Caco-2 (cell line): ENCODE data around the gene CFAP119. TPM values are rescaled to one million over a fixed set of nuclear protein-coding genes. Genes with fewer than 3 reads are reported as not detected.

ENCODE experiments used
- BruUV-seq: library from RNA; stranded (reverse); fragments of 400-500 nt; replicated peaks from 2 replicates; lab custom pipeline; 2021; lab: Mats Ljungman, UMichigan
- CTCF ChIA-PET: fragments of 300-600 bp; sonication (Branson Sonifier 250); formaldehyde crosslinking; loops from one replicate; lab custom pipeline; 2022; ENCODE audit warnings: antibody characterized with exemption; lab: Charles Lee
- POLR2A ChIA-PET: fragments of 300-600 bp; sonication (Branson Sonifier 250); formaldehyde crosslinking; loops from one replicate; lab custom pipeline; 2022; ENCODE audit warnings: antibody characterized with exemption; lab: Charles Lee
- DNase-seq, 2 experiments: peaks; one replicate each; pipeline versions ENCODE4 v3.0.0 to v3.0.0-alpha.2; 2020 to 2022
- H3K27me3 ChIP-seq: replicated peaks from 2 replicates; pipeline ENCODE4 v1.6.0; 2011; ENCODE audit warnings: low read length; ENCODE audit not compliant: control insufficient read depth, insufficient read depth
- H3K36me3 ChIP-seq: 2 replicates; pipeline ENCODE4 v1.5.1; 2011; ENCODE audit warnings: low read length; ENCODE audit not compliant: control insufficient read depth, insufficient read depth
- H3K4me1 ChIP-seq: fragments of 250-450 bp; sonication (Bioruptor Pico); 2 replicates; pipeline ENCODE4 v1.5.1; 2020; ENCODE audit warnings: mild to moderate bottlenecking
- H3K4me3 ChIP-seq: 2 replicates; pipeline ENCODE4 v1.5.1; 2011; ENCODE audit warnings: low read depth, mild to moderate bottlenecking, control low read depth, low read length
- H3K9me3 ChIP-seq: fragments of 250-450 bp; sonication (Bioruptor Pico); 2 replicates; pipeline ENCODE4 v1.5.1; 2020; ENCODE audit warnings: mild to moderate bottlenecking, moderate library complexity
- H3K27ac Mint-ChIP-seq: one replicate; pipeline ENCODE4 v1.8.0; 2022; ENCODE audit warnings: mixed read lengths; ENCODE audit not compliant: unreplicated experiment
- H3K27me3 Mint-ChIP-seq: one replicate; pipeline ENCODE4 v1.8.0; 2022; ENCODE audit warnings: mixed read lengths; ENCODE audit not compliant: insufficient read depth, unreplicated experiment
- H3K36me3 Mint-ChIP-seq: one replicate; pipeline ENCODE4 v1.8.0; 2022; ENCODE audit warnings: mild to moderate bottlenecking, mixed read lengths; ENCODE audit not compliant: insufficient read depth, unreplicated experiment
- H3K4me1 Mint-ChIP-seq: one replicate; pipeline ENCODE4 v1.8.0; 2022; ENCODE audit warnings: low read depth, mixed read lengths; ENCODE audit not compliant: unreplicated experiment
- H3K4me3 Mint-ChIP-seq: one replicate; pipeline ENCODE4 v1.8.0; 2022; ENCODE audit warnings: mild to moderate bottlenecking, moderate library complexity, mixed read lengths; ENCODE audit not compliant: unreplicated experiment
- H3K9me3 Mint-ChIP-seq: one replicate; pipeline ENCODE4 v1.8.0; 2022; ENCODE audit warnings: mixed read lengths; ENCODE audit not compliant: unreplicated experiment
- intact Hi-C: fragments of 100-400 bp; cut with micrococcal nuclease; formaldehyde crosslinking; loops from one replicate; pipeline ENCODE4 v1.10.0; 2022; ENCODE audit not compliant: unreplicated experiment
- total RNA-seq: library from RNA; stranded (reverse); gene quantifications from 2 replicates; pipeline ENCODE4 v1.2.3, GENCODE V29; 2022
- TF ChIP-seq, protein P1 (sequence below), 2 experiments: fragments of 200-600 bp in 1 of 2; IDR thresholded peaks; 1 replicate in 1 of 2; 2 replicates in 1 of 2; pipeline versions ENCODE4 v1.5.1 to v1.8.0; 2011 to 2022; ENCODE audit warnings: antibody characterized with exemption in 1 of 2, control low read depth in 1 of 2, inconsistent platforms in 1 of 2, low read depth in 1 of 2, low read length in 1 of 2, mild to moderate bottlenecking in 1 of 2, moderate library complexity in 1 of 2; ENCODE audit not compliant: insufficient read depth in 1 of 2, severe bottlenecking in 1 of 2, unreplicated experiment in 1 of 2

The CFAP119 gene
- total RNA-seq, 1 experiment from 2014 or later, result 4.0 TPM

DNA sequence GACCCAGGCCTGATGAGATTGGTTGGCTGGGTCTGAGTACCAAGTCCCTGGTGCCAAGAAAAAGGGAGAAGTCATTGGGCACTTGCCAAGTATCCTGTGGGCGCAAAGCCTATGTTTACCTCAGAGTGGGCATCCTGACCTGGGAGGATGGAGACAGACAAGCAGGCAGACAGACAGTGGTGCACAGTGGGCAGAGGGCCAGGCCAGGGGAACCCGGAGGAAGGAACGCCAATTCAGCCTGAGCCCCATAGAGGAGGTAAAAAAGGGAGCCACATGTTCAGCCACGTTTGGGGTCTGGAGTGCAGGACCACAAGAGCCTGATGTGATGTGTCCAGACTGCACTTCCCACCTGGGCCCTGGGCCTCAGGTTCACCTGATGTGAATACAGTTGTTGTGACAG lies 8.3 kb downstream of the CFAP119 start:
- Mint-ChIP-seq H3K4me1 (no peaks in the 10 kb centered on the region), H3K9me3 (no peaks in the 10 kb centered on the region), H3K36me3 (peaks cover 59% of the 10 kb centered on the region), H3K27ac (no peak overlapping the region), H3K4me3 (no peak overlapping the region), H3K27me3 (no peaks in the 10 kb centered on the region)
- Histone ChIP-seq H3K9me3 (no peaks in the 10 kb centered on the region), H3K36me3 (no peaks in the 10 kb centered on the region; the same call in 1 of the 2 replicates), H3K27me3 (no peaks in the 10 kb centered on the region), H3K4me3 (no peak overlapping the region), H3K4me1 (no peaks in the 10 kb centered on the region)
- no peak for DNase-seq
- intact Hi-C loops, result no loop called here
- no TSS peak for BruUV-seq
- TF ChIP-seq, protein P1, sequence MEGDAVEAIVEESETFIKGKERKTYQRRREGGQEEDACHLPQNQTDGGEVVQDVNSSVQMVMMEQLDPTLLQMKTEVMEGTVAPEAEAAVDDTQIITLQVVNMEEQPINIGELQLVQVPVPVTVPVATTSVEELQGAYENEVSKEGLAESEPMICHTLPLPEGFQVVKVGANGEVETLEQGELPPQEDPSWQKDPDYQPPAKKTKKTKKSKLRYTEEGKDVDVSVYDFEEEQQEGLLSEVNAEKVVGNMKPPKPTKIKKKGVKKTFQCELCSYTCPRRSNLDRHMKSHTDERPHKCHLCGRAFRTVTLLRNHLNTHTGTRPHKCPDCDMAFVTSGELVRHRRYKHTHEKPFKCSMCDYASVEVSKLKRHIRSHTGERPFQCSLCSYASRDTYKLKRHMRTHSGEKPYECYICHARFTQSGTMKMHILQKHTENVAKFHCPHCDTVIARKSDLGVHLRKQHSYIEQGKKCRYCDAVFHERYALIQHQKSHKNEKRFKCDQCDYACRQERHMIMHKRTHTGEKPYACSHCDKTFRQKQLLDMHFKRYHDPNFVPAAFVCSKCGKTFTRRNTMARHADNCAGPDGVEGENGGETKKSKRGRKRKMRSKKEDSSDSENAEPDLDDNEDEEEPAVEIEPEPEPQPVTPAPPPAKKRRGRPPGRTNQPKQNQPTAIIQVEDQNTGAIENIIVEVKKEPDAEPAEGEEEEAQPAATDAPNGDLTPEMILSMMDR (IDR thresholded peaks at IDR 0.05; ENCODE audit: insufficient read depth in 1 of 2, low read depth in 1 of 2, low read length in 1 of 2, severe bottlenecking in 1 of 2, unreplicated experiment in 1 of 2), result no peak
- ChIA-PET CTCF (no interaction called here), POLR2A (no interaction called here)

DNA sequence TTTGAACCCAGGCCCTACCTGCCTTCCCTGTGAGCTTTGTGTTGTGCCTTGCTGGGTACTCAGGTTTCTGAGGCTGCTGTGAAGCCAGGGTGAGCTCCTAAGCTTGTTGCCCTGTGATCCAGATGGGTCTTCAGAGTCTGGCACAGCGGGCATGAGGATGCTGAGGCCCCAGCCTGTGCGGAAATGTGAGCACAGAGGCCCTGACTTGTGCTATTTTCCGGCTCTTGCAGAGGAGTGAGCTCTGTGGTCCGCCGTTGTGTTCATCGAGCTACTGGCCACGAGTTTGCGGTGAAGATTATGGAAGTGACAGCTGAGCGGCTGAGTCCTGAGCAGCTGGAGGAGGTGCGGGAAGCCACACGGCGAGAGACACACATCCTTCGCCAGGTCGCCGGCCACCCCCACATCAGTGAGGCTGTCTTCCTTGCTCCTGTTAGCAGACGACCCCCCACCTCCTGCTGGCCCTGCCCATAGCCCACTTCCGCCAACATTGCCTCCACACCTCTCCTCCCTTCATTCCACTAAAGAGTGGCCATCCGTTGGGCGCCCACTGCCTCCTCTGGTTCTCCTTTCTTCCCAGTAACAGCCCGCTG lies 10.9 kb downstream of the CFAP119 start:
- TF ChIP-seq, protein P1 (IDR thresholded peaks at IDR 0.05; ENCODE audit: insufficient read depth in 1 of 2, low read depth in 1 of 2, low read length in 1 of 2, severe bottlenecking in 1 of 2, unreplicated experiment in 1 of 2), result no peak
- intact Hi-C loops, result no loop called here
- peaks cover 13% of the 10 kb centered on the region for H3K4me1 Mint-ChIP-seq
- Histone ChIP-seq H3K4me3 (no peak overlapping the region), H3K36me3 (no peaks in the 10 kb centered on the region; the same call in 1 of the 2 replicates), H3K9me3 (no peaks in the 10 kb centered on the region), H3K4me1 (peaks cover 11% of the 10 kb centered on the region), H3K27me3 (no peaks in the 10 kb centered on the region)
- H3K27ac Mint-ChIP-seq, result no peak overlapping the region
- ChIA-PET CTCF (no interaction called here), POLR2A (no interaction called here)
- H3K27me3 Mint-ChIP-seq, result no peaks in the 10 kb centered on the region
- no peak overlapping the region for H3K4me3 Mint-ChIP-seq
- BruUV-seq, result no TSS peak
- no peak for DNase-seq
- H3K9me3 Mint-ChIP-seq, result no peaks in the 10 kb centered on the region
- peaks cover 61% of the 10 kb centered on the region for H3K36me3 Mint-ChIP-seq

DNA sequence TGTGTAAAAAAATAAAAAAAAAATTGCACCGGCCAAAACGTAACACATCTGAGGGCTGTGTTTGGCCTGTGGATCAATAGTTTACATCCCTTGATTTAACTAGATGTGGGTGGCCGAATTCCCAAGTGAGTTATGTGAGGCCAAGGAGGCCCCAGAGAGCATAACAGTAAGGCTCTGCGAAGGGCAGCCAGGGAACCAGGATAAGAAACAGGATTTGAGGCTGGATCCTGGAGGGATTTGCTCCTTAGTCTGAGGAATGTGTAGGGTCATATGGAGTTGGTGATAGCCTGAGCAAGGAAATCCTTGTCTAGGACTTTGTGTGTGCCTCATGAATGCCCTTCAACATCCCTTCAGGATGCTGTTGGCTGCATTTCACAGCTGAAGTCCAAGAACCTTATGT lies 11.7 kb downstream of the CFAP119 start:
- no peak overlapping the region for H3K4me3 ChIP-seq
- H3K36me3 Mint-ChIP-seq, result peaks cover 62% of the 10 kb centered on the region
- no peaks in the 10 kb centered on the region for H3K9me3 ChIP-seq
- H3K4me1 Mint-ChIP-seq, result peaks cover 17% of the 10 kb centered on the region
- POLR2A ChIA-PET, result no interaction called here
- no peaks in the 10 kb centered on the region; the same call in 1 of the 2 replicates for H3K36me3 ChIP-seq
- CTCF ChIA-PET, result no interaction called here
- BruUV-seq, result no TSS peak
- intact Hi-C loops, result no loop called here
- H3K27me3 ChIP-seq, result no peaks in the 10 kb centered on the region
- H3K4me1 ChIP-seq, result peaks cover 11% of the 10 kb centered on the region
- H3K4me3 Mint-ChIP-seq, result no peak overlapping the region
- H3K9me3 Mint-ChIP-seq, result no peaks in the 10 kb centered on the region
- no peak overlapping the region for H3K27ac Mint-ChIP-seq
- DNase-seq, result no peak
- H3K27me3 Mint-ChIP-seq, result no peaks in the 10 kb centered on the region
- TF ChIP-seq, protein P1 (IDR thresholded peaks at IDR 0.05; ENCODE audit: insufficient read depth in 1 of 2, low read depth in 1 of 2, low read length in 1 of 2, severe bottlenecking in 1 of 2, unreplicated experiment in 1 of 2), result no peak
